CD4-positive, alpha-beta T cell treated with Interleukin-4 for 4 hours (primary cell): Measurements from ENCODE around the gene MLIP.
"Not testable (repeated sequence)": the region's sequence is repeated elsewhere in the genome, so short reads cannot be mapped to it uniquely, and the experiment has no call there.

Source experiments
- DNase-seq: peaks from one replicate; pipeline ENCODE4 v3.0.0-alpha.2; 2020

MLIP gene

GRCh38 chr6:54156650-54157250 lies 45.5 kb downstream of the MLIP start:
- DNase-seq = no peak

DNA sequence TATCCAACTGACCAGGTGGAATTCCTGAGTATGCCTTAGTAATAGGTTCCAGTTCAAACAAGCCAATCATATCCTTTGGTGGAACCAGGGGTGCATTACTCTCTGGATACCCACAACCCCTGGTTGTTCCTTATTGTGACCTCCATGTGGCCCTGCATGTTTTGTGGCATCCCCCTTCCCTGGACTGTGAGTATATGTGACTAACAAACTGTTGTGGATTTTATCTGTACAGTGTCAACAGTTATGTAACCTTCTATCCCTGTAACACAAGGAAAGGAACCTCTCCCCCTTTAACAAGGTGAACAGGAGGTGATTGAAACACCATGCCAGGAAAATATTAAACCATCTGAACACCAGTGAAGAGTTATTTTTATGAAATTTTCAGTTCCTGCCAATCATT lies 46.2 kb downstream of the MLIP start:
- no peak for DNase-seq

- DNase-seq = no peak
Observed at GRCh38 chr6:54173089-54173488, 61.8 kb downstream of the MLIP start.

GRCh38 chr6:54179152-54179551 lies 67.9 kb downstream of the MLIP start:
- DNase-seq = no peak

GRCh38 chr6:54183616-54184015 lies 72.4 kb downstream of the MLIP start:
- no peak for DNase-seq

- DNase-seq = no peak
Observed at GRCh38 chr6:54185885-54186284, 74.6 kb downstream of the MLIP start.

DNA sequence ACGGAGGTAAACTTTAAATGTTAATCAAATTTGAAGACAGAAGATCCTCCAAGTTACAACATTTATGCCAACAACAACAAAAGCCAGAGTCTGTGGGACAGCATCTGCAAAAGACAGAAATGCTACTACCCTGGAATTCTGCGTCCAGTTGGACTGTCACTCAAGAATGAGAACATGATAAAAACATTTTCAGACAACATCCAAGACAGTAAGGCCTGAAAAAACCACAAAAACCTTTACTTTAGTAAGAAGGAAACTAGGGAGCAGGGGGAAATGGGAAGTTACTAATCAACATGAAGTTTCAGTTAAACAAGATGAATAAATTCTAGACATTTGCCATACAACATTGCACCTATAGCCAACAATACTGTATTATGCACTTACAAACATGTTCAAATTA lies 77.6 kb downstream of the MLIP start:
- DNase-seq = no peak

DNA sequence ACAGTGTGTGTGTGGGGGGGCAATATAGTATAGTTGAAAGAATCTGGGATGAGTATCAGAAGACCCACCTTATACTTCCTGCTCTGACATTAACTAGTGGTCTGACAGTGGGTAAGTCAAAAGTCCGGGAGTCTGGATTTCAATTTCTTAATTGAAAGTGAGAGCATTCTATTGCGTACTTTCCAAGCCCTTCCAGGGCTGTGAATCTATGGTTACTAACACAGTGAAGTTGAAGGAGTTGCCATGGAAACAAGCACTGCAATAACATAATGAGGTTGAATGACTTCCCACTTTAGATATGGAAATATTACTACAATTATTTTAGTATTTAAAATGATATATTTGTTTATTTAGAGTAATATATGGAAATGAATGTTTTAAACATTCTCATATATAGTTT lies 80.2 kb downstream of the MLIP start:
- DNase-seq = no peak

GRCh38 chr6:54192993-54193392 lies 81.8 kb downstream of the MLIP start:
- DNase-seq = no peak

- no peak for DNase-seq
Observed at GRCh38 chr6:54193560-54193959, 82.3 kb downstream of the MLIP start.

GRCh38 chr6:54194067-54194466 lies 82.8 kb downstream of the MLIP start:
- DNase-seq = no peak

DNA sequence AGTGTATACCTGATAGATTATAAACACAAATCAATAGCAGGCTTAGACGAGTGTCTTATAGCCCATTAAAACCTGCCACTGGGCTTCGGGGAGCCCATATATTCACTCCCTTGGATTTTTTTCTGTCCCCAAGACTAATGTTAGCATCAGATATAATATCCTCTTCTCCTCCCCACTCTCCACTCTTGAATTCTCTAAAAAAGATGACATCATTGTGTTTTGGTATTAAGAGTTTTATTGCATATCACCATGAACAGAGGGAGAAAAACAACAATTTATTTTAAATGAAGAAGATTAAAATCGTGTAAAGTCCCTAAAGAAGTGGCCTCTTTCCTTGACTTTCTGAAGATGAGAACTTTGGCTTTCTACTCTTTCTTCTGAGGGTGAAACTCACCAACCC lies 84.4 kb downstream of the MLIP start:
- no peak for DNase-seq

- DNase-seq = no peak
Observed at GRCh38 chr6:54196905-54197304, 85.7 kb downstream of the MLIP start.

DNA sequence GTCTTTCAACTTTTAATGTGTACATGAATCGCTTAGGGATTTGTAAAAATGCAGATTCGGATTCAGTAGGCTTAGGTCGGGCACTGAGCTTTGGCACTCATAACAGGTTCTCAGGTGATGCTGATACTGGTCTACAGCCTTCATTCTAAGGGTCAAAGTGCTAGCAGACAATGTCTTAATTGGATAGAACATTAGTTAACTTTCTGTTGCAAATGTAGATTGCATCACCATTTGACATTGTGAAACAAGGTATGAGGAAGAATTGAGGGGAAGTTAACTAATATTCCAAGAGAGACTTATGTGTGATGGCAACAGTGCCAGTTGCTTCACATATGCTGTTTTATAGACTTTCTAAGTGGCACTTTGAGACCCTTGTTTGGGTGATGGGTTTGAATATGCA lies 86.9 kb downstream of the MLIP start:
- DNase-seq = no peak

DNA sequence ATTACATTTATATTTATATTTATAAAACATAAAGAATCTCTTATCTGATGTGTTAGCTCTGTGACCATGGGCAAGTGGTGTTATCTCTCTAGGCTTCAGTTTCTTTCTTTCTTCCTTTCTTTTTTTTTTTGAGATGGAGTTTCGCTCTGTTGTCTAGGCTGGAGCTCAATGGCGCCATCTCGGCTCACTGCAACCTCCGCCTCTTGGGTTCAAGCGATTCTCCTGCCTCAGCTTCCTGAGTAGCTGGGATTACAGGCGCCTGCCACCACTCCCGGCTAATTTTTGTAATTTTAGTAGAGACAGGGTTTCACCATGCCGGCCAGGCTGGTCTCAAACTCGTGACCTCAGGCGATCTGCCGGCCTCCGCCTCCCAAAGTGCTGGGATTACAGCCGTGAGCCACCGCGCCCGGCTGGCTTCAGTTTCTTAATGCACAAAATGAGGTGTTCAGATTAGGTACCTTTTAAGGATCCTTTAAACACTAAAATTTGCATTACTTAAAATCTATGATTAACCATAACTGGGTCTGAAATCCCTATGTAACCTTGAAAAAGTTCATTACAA lies 92.3 kb downstream of the MLIP start:
- DNase-seq = not testable (repeated sequence)

GRCh38 chr6:54204921-54205591 lies 93.8 kb downstream of the MLIP start:
- no peak for DNase-seq

DNA sequence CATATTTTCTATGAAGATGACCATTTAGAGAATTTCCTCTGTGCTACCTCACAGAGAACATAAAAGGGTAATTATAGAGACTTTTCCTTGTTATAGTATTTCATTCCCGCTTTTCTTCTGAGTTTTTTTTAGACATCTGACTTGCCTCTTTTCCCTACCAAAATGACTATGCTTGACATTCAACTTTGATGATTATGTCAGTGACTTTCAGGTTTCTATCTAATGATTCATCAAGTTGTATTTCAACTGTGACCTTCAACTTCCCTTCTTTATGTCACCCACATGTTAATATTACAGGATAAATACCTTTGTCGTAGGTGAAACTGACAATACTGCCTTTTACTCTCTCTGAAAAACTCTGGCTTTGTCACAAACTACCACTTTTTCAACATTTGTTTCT lies 95.3 kb downstream of the MLIP start:
- no peak for DNase-seq

GRCh38 chr6:54209983-54210382 lies 98.7 kb downstream of the MLIP start:
- not testable (repeated sequence) for DNase-seq

DNA sequence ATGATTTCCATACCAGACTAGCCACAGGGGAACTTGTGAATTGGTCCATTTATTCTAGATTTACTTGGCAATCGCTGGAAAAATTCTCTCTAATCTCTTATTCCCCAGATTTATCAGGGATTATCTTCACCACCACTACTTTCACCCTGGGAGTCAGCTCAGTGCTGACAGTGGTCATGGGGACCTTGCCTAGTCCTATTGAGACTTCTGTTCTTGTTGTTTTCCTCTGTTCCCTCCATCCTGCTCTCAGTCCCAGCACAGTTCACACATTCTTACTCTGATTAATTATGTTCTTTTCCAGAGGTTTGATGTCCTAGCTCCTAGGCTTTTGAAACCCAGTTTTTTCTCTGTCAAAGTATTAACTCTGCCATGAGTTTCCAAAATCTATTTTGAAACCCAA lies 103.0 kb downstream of the MLIP start:
- no peak for DNase-seq

GRCh38 chr6:54216336-54216735 lies 105.1 kb downstream of the MLIP start:
- DNase-seq = no peak

- no peak for DNase-seq
Observed at GRCh38 chr6:54217018-54217417, 105.8 kb downstream of the MLIP start.

GRCh38 chr6:54222217-54222616 lies 111.0 kb downstream of the MLIP start:
- no peak for DNase-seq

DNA sequence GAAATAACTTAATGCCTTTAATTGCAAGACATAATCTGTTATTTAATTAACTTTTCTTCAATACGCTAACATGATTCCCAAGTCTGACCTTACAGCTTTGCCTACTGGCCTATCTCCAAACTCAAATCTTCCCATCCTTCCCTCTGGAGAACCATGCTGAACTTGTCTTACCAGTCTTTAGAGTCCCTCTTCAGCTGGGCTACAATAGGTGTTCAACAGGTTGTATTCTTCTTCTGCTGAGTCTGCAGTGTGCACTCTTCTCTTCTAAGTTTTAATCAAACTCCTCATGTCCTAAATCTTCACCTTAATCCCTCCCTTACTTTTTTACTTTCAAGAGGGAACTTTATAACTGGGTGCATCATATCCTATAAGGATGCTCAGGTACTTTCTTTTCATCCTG lies 121.5 kb downstream of the MLIP start:
- DNase-seq = no peak

- DNase-seq = no peak
Observed at GRCh38 chr6:54234539-54234938, 123.3 kb downstream of the MLIP start.

- no peak for DNase-seq
Observed at GRCh38 chr6:54236984-54237383, 125.7 kb downstream of the MLIP start.
